Mononuclear cell (primary cell): ENCODE data around the gene SPN. TPM values are rescaled to one million over a fixed set of nuclear protein-coding genes. Genes with fewer than 3 reads are reported as not detected.
"Not testable (repeated sequence)": the region's sequence is repeated elsewhere in the genome, so short reads cannot be mapped to it uniquely, and the experiment has no call there.

Experiments
- H3K27me3 ChIP-seq: 2 replicates; pipeline ENCODE4 v1.6.0; 2011; ENCODE audit warnings: low read length, control low read depth; ENCODE audit not compliant: insufficient read depth
- H3K4me1 ChIP-seq: 2 replicates; pipeline ENCODE4 v1.5.1; 2011; ENCODE audit warnings: mild to moderate bottlenecking, low read length, control low read depth; ENCODE audit not compliant: insufficient read depth
- H3K4me3 ChIP-seq: 2 replicates; pipeline ENCODE4 v1.5.1; 2011; ENCODE audit warnings: mild to moderate bottlenecking, low read length, moderate library complexity
- H3K9me3 ChIP-seq: 2 replicates; pipeline ENCODE4 v1.5.1; 2011; ENCODE audit warnings: low read depth, mild to moderate bottlenecking, control low read depth, low read length
- total RNA-seq: library from RNA; depleted of rRNA; stranded (reverse); fragments of >200 nt; gene quantifications from one replicate; pipeline ENCODE4 v1.2.3, GENCODE V29; 2012

SPN gene
- total RNA-seq, result 29.7 TPM

DNA sequence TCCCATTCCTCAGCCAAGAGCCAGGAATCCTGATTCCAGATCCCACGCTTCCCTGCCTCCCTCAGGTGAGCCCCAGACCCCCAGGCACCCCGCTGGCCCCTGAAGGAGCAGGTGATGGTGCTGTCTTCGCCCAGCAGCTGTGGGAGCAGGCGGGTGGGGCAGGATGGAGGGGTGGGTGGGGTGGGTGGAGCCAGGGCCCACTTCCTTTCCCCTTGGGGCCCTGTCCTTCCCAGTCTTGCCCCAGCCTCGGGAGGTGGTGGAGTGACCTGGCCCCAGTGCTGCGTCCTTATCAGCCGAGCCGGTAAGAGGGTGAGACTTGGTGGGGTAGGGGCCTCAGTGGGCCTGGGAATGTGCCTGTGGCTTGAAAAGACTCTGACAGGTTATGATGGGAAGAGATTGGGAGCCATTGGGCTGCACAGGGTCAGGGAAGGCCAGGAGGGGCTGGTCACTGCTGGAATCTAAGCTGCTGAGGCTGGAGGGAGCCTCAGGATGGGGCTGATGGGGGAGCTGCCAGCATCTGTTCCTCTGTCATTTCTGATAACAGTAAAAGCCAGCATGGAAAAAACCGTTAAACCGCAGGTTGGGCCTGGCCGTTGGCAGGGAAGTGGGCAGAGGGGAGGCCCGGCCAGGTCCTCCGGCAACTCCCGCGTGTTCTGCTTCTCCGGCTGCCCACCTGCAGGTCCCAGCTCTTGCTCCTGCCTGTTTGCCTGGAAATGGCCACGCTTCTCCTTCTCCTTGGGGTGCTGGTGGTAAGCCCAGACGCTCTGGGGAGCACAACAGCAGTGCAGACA, at the start of gene SPN:
Gene SPN (plus strand): TSS at position 232 of the 791 bp plus-strand sequence. CDS start 482 bp downstream, at position 714.
- Histone ChIP-seq H3K9me3 (no peaks in the 10 kb centered on the region), H3K4me1 (peaks cover 70% of the 10 kb centered on the region)

GRCh38 chr16:29613307-29614057, 49.6 kb upstream of the SPN start:
- not testable (repeated sequence) for H3K27me3 ChIP-seq, H3K9me3 ChIP-seq
- Histone ChIP-seq H3K4me3 (peak overlapping the region; percentile 45), H3K4me1 (peaks cover 21% of the 10 kb centered on the region)

More for the DNA sequence above, at the start of gene SPN:
- Histone ChIP-seq H3K27me3 (no peaks in the 10 kb centered on the region), H3K4me3 (peak within 1 kb of the TSS; percentile 79)

DNA sequence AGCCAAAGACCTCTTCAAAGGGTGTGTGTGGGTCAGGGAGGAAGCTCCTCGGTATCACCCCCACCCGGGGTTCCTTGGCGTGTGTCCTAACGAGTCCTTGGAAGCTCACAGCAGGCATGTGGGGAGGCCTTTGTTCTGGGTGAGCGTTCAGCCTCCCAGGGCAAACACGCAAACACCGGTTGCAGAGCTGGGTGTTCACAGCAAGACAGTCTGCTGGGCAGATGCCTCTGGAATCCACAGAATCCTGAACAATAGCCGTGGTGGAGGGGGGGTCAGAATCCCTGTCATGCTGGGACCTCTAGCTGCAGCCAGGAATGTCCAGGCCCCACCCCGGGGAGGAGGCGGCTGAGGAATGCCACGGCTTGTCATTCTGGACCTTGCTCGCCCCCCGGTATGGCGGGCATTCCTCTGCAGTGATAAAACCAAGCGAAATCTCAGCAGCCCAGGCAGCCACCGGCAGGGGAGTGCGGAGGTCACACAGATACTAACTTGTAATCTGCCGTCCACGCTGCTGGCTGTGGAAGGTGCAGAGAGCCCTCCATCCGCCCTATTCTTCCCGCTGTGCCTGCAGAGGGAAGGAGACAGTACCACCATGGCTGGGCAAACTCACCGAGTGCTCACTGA, 48.2 kb upstream of the SPN start:
- H3K4me1 ChIP-seq, result peaks cover 25% of the 10 kb centered on the region
- H3K4me3 ChIP-seq, H3K9me3 ChIP-seq, H3K27me3 ChIP-seq: not testable (repeated sequence)

- H3K9me3 ChIP-seq, H3K27me3 ChIP-seq, H3K4me3 ChIP-seq: not testable (repeated sequence)
- peaks cover 24% of the 10 kb centered on the region for H3K4me1 ChIP-seq
Observed at GRCh38 chr16:29616127-29616526, 46.9 kb upstream of the SPN start.

GRCh38 chr16:29620591-29620990, 42.5 kb upstream of the SPN start:
- not testable (repeated sequence) for H3K9me3 ChIP-seq, H3K4me3 ChIP-seq, H3K27me3 ChIP-seq
- H3K4me1 ChIP-seq, result peaks cover 11% of the 10 kb centered on the region

- not testable (repeated sequence) for H3K9me3 ChIP-seq, H3K27me3 ChIP-seq, H3K4me3 ChIP-seq
- H3K4me1 ChIP-seq, result peaks cover 22% of the 10 kb centered on the region
Observed at GRCh38 chr16:29622738-29623137, 40.3 kb upstream of the SPN start.

GRCh38 chr16:29623253-29623652, 39.8 kb upstream of the SPN start:
- peaks cover 19% of the 10 kb centered on the region for H3K4me1 ChIP-seq
- not testable (repeated sequence) for H3K27me3 ChIP-seq, H3K9me3 ChIP-seq, H3K4me3 ChIP-seq

- not testable (repeated sequence) for H3K9me3 ChIP-seq, H3K27me3 ChIP-seq, H3K4me3 ChIP-seq
- peaks cover 16% of the 10 kb centered on the region for H3K4me1 ChIP-seq
Observed at GRCh38 chr16:29625114-29625513, 37.9 kb upstream of the SPN start.

- H3K9me3 ChIP-seq, H3K27me3 ChIP-seq, H3K4me3 ChIP-seq: not testable (repeated sequence)
- H3K4me1 ChIP-seq, result peaks cover 16% of the 10 kb centered on the region
Observed at GRCh38 chr16:29626778-29627331, 36.2 kb upstream of the SPN start.

DNA sequence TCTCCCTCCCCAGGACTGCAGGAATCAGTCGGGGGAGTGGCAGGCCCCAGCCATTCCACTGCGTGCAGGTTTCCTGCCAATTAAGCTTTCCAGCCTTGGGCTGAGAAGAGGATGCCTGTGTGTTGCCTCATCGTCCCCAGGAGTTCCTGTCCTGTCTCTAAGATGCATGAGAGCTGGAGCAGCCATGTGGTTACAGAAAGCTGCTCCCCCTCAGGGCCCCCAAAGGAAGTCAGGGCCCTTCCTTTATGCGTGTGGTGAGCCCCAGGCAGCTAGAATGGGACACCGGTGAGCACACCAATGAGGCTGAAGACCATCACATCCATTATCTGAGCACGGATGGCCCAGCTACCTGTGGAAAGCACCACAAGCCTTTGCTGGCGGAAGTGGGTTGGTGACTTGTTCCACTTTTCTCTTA, 35.4 kb upstream of the SPN start:
- H3K9me3 ChIP-seq, H3K27me3 ChIP-seq, H3K4me3 ChIP-seq: not testable (repeated sequence)
- H3K4me1 ChIP-seq, result peaks cover 16% of the 10 kb centered on the region

DNA sequence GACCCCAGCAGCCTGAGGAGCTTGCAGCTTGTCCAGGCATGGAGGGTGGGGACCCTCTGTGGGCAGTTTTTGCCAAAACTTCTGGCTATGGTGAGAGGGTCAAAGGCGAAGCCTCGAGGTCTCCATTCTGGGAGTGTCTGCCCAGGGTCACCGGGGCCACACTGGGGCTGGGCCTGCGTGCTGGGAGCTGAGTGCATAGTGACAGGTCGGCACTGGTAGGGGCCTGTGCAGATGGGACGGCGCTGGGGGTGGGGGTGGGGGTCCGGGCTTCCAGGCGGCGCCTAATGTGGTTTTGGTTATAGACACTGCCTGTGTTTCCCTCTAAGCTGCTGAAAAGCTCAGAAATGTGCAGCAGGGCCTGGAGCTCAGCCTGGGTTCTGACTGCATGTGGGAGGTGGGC, 34.3 kb upstream of the SPN start:
- not testable (repeated sequence) for H3K4me3 ChIP-seq, H3K9me3 ChIP-seq, H3K27me3 ChIP-seq
- peaks cover 16% of the 10 kb centered on the region for H3K4me1 ChIP-seq

GRCh38 chr16:29629318-29629717, 33.7 kb upstream of the SPN start:
- H3K27me3 ChIP-seq, H3K4me3 ChIP-seq, H3K9me3 ChIP-seq: not testable (repeated sequence)
- peaks cover 16% of the 10 kb centered on the region for H3K4me1 ChIP-seq

DNA sequence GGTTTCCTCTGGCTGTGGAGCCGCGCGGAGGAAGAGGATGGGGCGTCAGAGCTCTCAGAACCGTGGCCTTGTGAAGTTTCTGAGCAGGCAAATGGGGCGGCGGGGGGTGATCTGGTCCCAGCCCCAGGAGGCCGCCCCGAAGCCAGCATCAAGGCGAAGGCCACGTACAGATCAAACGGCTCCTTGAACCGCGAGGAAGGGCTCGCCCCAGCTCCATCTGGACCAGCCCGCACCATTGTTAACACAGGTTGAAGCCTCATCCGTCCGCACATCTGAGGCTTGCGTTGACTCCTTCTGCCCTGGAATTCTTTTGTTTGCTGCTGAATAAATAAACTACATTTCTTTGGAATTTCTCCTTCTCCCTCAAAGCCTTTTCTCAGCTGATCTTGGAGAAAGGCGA, 31.4 kb upstream of the SPN start:
- not testable (repeated sequence) for H3K9me3 ChIP-seq, H3K27me3 ChIP-seq, H3K4me3 ChIP-seq
- peaks cover 16% of the 10 kb centered on the region for H3K4me1 ChIP-seq

DNA sequence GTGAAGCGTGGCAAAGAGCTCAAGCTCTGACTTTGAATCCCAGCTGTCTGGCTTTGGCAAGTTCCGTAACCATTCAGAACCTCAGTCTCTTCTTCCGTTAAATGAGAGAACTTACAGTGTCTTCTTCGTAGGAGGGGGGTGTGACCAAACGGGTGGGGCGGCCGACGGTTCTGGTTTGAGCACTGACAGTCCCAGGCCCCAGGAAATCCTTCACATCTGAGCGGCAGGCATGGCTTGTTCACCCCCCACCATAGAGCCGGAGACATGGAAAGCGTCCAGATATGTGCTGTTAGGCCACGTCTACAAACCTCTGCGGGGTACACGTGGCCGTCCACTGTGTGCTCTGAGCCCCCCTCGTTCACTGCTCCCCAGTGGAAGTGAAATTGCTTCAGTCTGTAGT, 27.1 kb upstream of the SPN start:
- H3K4me3 ChIP-seq, H3K4me1 ChIP-seq, H3K27me3 ChIP-seq, H3K9me3 ChIP-seq: not testable (repeated sequence)

DNA sequence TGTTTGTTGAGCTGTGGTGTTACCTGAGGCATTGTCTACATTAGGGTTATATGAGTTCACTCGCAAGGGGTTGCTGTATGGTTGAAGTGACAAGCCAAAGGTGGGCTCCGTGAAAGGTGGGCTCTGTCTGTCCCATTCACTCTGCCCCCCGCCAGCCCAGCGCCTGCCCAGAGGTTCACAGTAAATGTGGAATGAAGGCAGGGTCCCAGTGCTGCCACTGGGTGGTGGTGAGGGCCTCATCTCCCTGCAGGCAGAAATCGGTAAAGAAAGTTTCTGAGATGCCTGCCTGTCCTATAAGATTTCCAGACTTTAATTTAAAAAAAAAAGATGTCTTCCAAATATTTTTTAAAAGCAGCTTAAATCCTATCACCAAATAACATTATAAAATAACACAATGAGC, 26.7 kb upstream of the SPN start:
- not testable (repeated sequence) for H3K4me3 ChIP-seq, H3K27me3 ChIP-seq, H3K9me3 ChIP-seq
- H3K4me1 ChIP-seq, result peaks cover 11% of the 10 kb centered on the region
